SK-N-SH treated with all-trans-retinoic acid at 6 μM for 48 hours (cell line): Measurements from ENCODE around the gene STAM.

ENCODE experiments used
- ATAC-seq: fragments of 200-7000 bp; cut with Tn5 transposase; 3 replicates; pipeline ENCODE4 v1.9.1; 2020; ENCODE audit warnings: mild to moderate bottlenecking, moderate library complexity
- ARNTL ChIP-seq: fragments of 450-650 bp; formaldehyde crosslinking; IDR thresholded peaks from 2 replicates; pipeline ENCODE4 v1.5.0; 2020; ENCODE audit warnings: low read depth, mild to moderate bottlenecking, moderate library complexity, borderline replicate concordance
- BACH2 ChIP-seq: fragments of 250-450 bp; sonication (Bioruptor Pico); IDR thresholded peaks from 2 replicates; pipeline ENCODE4 v1.9.0; 2021; ENCODE audit warnings: mild to moderate bottlenecking, borderline replicate concordance
- CREB5 ChIP-seq: fragments of 250-450 bp; sonication (Bioruptor Pico); IDR thresholded peaks from 2 replicates; pipeline ENCODE4 v1.5.1; 2020; ENCODE audit warnings: low read depth, mild to moderate bottlenecking, moderate library complexity
- CSRNP3 ChIP-seq: fragments of 250-450 bp; sonication (Bioruptor Pico); IDR thresholded peaks from 2 replicates; pipeline ENCODE4 v1.5.1; 2021; ENCODE audit warnings: mild to moderate bottlenecking, moderate library complexity
- ESRRG ChIP-seq: fragments of 250-450 bp; sonication (Bioruptor Pico); IDR thresholded peaks from 2 replicates; pipeline ENCODE4 v1.6.1; 2021; ENCODE audit warnings: mild to moderate bottlenecking
- GLIS3 ChIP-seq: fragments of 250-450 bp; sonication (Bioruptor Pico); IDR thresholded peaks from 2 replicates; pipeline ENCODE4 v1.5.0; 2020; ENCODE audit warnings: mild to moderate bottlenecking, moderate library complexity
- ISL1 ChIP-seq: fragments of 250-450 bp; sonication (Bioruptor Pico); IDR thresholded peaks from 2 replicates; pipeline ENCODE4 v2.1.2; 2022; ENCODE audit warnings: mild to moderate bottlenecking, moderate library complexity
- OSR1 ChIP-seq: fragments of 250-450 bp; sonication (Bioruptor Pico); IDR thresholded peaks from 2 replicates; pipeline ENCODE4 v1.8.0; 2022; ENCODE audit warnings: moderate library complexity, mild to moderate bottlenecking, inconsistent platforms
- PATZ1 ChIP-seq: fragments of 250-450 bp; sonication (Bioruptor Pico); IDR thresholded peaks from 2 replicates; pipeline ENCODE4 v1.8.0; 2020; ENCODE audit warnings: mild to moderate bottlenecking, moderate library complexity, borderline replicate concordance
- POU6F1 ChIP-seq: fragments of 250-450 bp; sonication (Bioruptor Pico); IDR thresholded peaks from 2 replicates; pipeline ENCODE4 v1.8.0; 2021; ENCODE audit warnings: low read depth, mild to moderate bottlenecking, moderate library complexity, borderline replicate concordance
- PPARA ChIP-seq: fragments of 250-450 bp; sonication (Bioruptor Pico); IDR thresholded peaks from 2 replicates; pipeline ENCODE4 v1.5.0; 2020; ENCODE audit warnings: mild to moderate bottlenecking, borderline replicate concordance
- SNAI2 ChIP-seq: fragments of 250-450 bp; sonication (Bioruptor Pico); IDR thresholded peaks from 2 replicates; pipeline ENCODE4 v1.5.0; 2020; ENCODE audit warnings: mild to moderate bottlenecking, moderate library complexity
- TCF4 ChIP-seq: fragments of 250-450 bp; sonication (Bioruptor Pico); IDR thresholded peaks from 2 replicates; pipeline ENCODE4 v1.8.0; 2021; ENCODE audit warnings: mild to moderate bottlenecking, moderate library complexity, borderline replicate concordance
- TOX ChIP-seq: fragments of 250-450 bp; sonication (Bioruptor Pico); IDR thresholded peaks from 2 replicates; pipeline ENCODE4 v1.8.0; 2021; ENCODE audit warnings: mild to moderate bottlenecking, moderate library complexity, borderline replicate concordance
- TSHZ2 ChIP-seq: fragments of 250-450 bp; sonication (Bioruptor Pico); IDR thresholded peaks from 2 replicates; pipeline ENCODE4 v1.5.0; 2020; ENCODE audit warnings: mild to moderate bottlenecking, moderate library complexity
- ZC3H10 ChIP-seq: fragments of 250-450 bp; sonication (Bioruptor Pico); IDR thresholded peaks from 2 replicates; pipeline ENCODE4 v1.5.1; 2021; ENCODE audit warnings: mild to moderate bottlenecking, moderate library complexity
- ZFP3 ChIP-seq: fragments of 250-450 bp; sonication (Bioruptor Pico); IDR thresholded peaks from 2 replicates; pipeline ENCODE4 v1.5.0; 2020; ENCODE audit warnings: mild to moderate bottlenecking, moderate library complexity
- ZFP30 ChIP-seq: fragments of 450-650 bp; formaldehyde crosslinking; IDR thresholded peaks from 2 replicates; pipeline ENCODE4 v1.5.0; 2022; ENCODE audit warnings: mild to moderate bottlenecking, moderate library complexity
- ZNF565 ChIP-seq: fragments of 450-650 bp; formaldehyde crosslinking; conservative IDR thresholded peaks from 2 replicates; pipeline ENCODE4 v1.5.0; 2020; ENCODE audit warnings: low read depth, mild to moderate bottlenecking, moderate library complexity
- ZNF70 ChIP-seq: fragments of 450-650 bp; formaldehyde crosslinking; IDR thresholded peaks from 2 replicates; pipeline ENCODE4 v1.5.0; 2020; ENCODE audit warnings: mild to moderate bottlenecking, moderate library complexity

STAM gene

GRCh38 chr10:17703706-17704105 lies 59.8 kb downstream of the STAM start:
- ATAC-seq = no peak
- TF ChIP-seq ZNF70 (CRISPR knock-in tag) (no peak), PATZ1 (CRISPR knock-in tag) (no peak), ISL1 (CRISPR knock-in tag) (no peak), ZFP3 (CRISPR knock-in tag) (no peak), OSR1 (CRISPR knock-in tag) (no peak), ZFP30 (CRISPR knock-in tag) (no peak), SNAI2 (CRISPR knock-in tag) (no peak), TCF4 (CRISPR knock-in tag) (no peak), CSRNP3 (CRISPR knock-in tag) (no peak), TOX (CRISPR knock-in tag) (no peak), ZC3H10 (CRISPR knock-in tag) (no peak), ARNTL (no peak), ESRRG (CRISPR knock-in tag) (no peak), BACH2 (CRISPR knock-in tag) (no peak), ZNF565 (no peak), CREB5 (CRISPR knock-in tag) (no peak), PPARA (CRISPR knock-in tag) (no peak), POU6F1 (no peak), TSHZ2 (CRISPR knock-in tag) (no peak)
- TF ChIP-seq, all 23 proteins: peak for 0

GRCh38 chr10:17708821-17709220 lies 64.9 kb downstream of the STAM start:
- ATAC-seq = no peak
- TF ChIP-seq ARNTL (no peak), ZNF565 (no peak), PATZ1 (CRISPR knock-in tag) (no peak), TSHZ2 (CRISPR knock-in tag) (no peak), GLIS3 (no peak), ZC3H10 (CRISPR knock-in tag) (no peak), CREB5 (CRISPR knock-in tag) (no peak), CSRNP3 (CRISPR knock-in tag) (no peak), ESRRG (CRISPR knock-in tag) (no peak), TOX (CRISPR knock-in tag) (no peak), ZFP30 (CRISPR knock-in tag) (no peak)
